Vagina (tissue), 2 donors: ENCODE results near the gene TYSND1. TPM values are rescaled to one million over a fixed set of nuclear protein-coding genes. Genes with fewer than 3 reads are reported as not detected.

ENCODE experiments used
- DNase-seq, 2 donors: peaks; one replicate each; pipeline ENCODE4 v3.0.0-alpha.2; 2017; ENCODE audit errors: extremely low spot score in 2 of 2
- H3K27ac ChIP-seq: fragments of 200-600 bp; sonication (generic); one replicate; pipeline ENCODE4 v1.5.1; 2019
- H3K27me3 ChIP-seq: fragments of 200-600 bp; sonication (generic); one replicate; pipeline ENCODE4 v1.5.1; 2019
- H3K36me3 ChIP-seq, 2 donors: fragments of 200-600 bp; sonication (generic); one replicate each; pipeline ENCODE4 v1.5.1; 2017 to 2019
- H3K4me1 ChIP-seq: fragments of 200-600 bp; sonication (generic); one replicate; pipeline ENCODE4 v1.5.1; 2019
- H3K4me3 ChIP-seq, 2 donors: fragments of 200-600 bp; sonication (generic); 1 replicate in 1 of 2; 2 replicates in 1 of 2; pipeline ENCODE4 v1.5.1; 2016 to 2019
- H3K9me3 ChIP-seq: fragments of 200-600 bp; sonication (generic); one replicate; pipeline ENCODE4 v1.5.1; 2019
- POLR2A ChIP-seq, 2 donors: fragments of 450-650 bp; IDR thresholded peaks; one replicate each; pipeline ENCODE4 v1.6.1; 2017; ENCODE audit warnings: antibody characterized with exemption in 2 of 2, mild to moderate bottlenecking in 2 of 2, moderate library complexity in 2 of 2
- POLR2AphosphoS5 ChIP-seq, 2 donors: sonication (generic); formaldehyde crosslinking; IDR thresholded peaks; one replicate each; pipeline ENCODE4 v1.9.0; 2017; ENCODE audit warnings: antibody characterized with exemption in 2 of 2, mild to moderate bottlenecking in 2 of 2, low read depth in 1 of 2; ENCODE audit not compliant: insufficient read depth in 1 of 2
- intact Hi-C: fragments of 100-400 bp; cut with DNase I; formaldehyde crosslinking; loops from one replicate; pipeline ENCODE4 v1.15.1; 2023
- total RNA-seq: library from RNA; depleted of rRNA; stranded (reverse); fragments of >200 nt; gene quantifications from one replicate; pipeline ENCODE4 v1.2.3, GENCODE V29; 2016
- TF ChIP-seq, protein P1 (sequence below), 3 experiments: fragments of 450-650 bp in 2 of 3; fragments of 200-600 bp in 1 of 3; sonication (generic) in 1 of 3; IDR thresholded peaks; one replicate each; pipeline ENCODE4 v1.5.1; 2017 to 2019; ENCODE audit warnings: antibody characterized with exemption in 3 of 3, mild to moderate bottlenecking in 2 of 3, moderate library complexity in 2 of 3

The TYSND1 gene
- total RNA-seq, 1 donor from 2014 or later, result 15.7 TPM

DNA sequence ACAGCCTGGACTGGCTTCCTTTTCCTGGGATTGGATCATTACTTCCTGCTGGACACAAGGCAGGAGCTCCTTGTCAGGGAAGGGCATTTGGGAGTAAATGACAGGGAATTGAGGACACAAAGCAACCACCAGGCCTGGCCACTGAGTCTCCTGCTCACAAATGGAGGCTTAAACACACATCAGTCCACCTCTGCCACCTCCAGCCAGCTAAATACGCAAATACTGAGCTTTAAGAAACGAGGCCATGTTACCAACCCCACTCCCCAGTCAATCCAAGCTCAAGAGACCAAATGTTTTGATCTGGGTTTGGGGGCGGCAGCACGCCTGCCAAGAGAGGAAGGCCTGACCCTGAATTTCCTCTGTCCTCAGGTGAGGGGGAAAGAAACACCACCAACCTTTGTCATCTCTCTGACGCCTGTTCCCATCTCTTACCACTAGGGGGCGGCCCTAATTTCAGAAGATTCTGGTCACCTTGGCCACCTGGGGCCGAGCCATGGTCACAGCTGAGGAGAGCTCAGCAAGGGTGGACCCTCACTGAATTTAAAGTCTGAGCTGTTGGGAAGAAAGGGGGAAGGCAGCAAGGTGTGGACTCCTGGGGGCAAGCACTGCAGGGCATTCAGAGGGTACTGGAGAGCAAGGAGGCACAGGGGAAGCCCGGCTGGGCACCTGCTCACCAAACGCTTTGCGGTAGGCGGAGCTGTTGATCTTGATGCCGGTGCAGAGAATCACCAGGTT, 30.4 kb downstream of the TYSND1 start:
- Histone ChIP-seq H3K36me3 (peaks cover 0 to 31% of the 10 kb centered on the region in 2 donors), H3K27ac (no peak overlapping the region), H3K9me3 (no peaks in the 10 kb centered on the region), H3K4me3 (no peak overlapping the region), H3K27me3 (no peaks in the 10 kb centered on the region), H3K4me1 (no peaks in the 10 kb centered on the region)
- intact Hi-C loops, result no loop called here
- TF ChIP-seq, protein P1, sequence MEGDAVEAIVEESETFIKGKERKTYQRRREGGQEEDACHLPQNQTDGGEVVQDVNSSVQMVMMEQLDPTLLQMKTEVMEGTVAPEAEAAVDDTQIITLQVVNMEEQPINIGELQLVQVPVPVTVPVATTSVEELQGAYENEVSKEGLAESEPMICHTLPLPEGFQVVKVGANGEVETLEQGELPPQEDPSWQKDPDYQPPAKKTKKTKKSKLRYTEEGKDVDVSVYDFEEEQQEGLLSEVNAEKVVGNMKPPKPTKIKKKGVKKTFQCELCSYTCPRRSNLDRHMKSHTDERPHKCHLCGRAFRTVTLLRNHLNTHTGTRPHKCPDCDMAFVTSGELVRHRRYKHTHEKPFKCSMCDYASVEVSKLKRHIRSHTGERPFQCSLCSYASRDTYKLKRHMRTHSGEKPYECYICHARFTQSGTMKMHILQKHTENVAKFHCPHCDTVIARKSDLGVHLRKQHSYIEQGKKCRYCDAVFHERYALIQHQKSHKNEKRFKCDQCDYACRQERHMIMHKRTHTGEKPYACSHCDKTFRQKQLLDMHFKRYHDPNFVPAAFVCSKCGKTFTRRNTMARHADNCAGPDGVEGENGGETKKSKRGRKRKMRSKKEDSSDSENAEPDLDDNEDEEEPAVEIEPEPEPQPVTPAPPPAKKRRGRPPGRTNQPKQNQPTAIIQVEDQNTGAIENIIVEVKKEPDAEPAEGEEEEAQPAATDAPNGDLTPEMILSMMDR (IDR thresholded peaks at IDR 0.05), result peak; percentile 45 to 74 (median 66)
- no peak for TF ChIP-seq POLR2AphosphoS5 (IDR thresholded peaks at IDR 0.05; ENCODE audit: insufficient read depth in 1 of 2, low read depth in 1 of 2)
- DNase-seq, result no peak

DNA sequence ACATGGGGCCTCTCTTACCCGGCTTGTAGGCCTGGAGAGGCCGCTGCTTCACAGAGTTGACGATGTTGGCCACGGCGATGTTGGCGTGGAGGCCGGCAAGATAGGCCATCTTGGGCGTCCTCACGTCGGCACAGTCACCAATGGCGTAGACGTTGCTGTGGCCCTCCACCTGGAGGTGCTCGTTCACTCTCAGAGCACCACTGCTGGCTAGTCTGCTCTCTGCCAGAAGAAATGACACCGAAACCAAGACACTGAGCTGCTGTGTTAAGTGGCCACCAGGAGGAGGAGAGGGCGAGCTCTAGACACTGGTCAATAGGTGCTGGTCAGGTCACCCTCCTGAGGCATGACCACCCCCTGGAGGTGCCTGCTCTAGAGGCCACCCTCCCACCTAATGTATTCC, 31.6 kb downstream of the TYSND1 start:
- no peaks in the 10 kb centered on the region for H3K4me1 ChIP-seq
- TF ChIP-seq POLR2A (IDR thresholded peaks at IDR 0.05) (no peak), POLR2AphosphoS5 (IDR thresholded peaks at IDR 0.05; ENCODE audit: insufficient read depth in 1 of 2, low read depth in 1 of 2) (no peak)
- TF ChIP-seq, protein P1 (IDR thresholded peaks at IDR 0.05), result no peak
- no peaks in the 10 kb centered on the region for H3K27me3 ChIP-seq
- no peaks in the 10 kb centered on the region for H3K9me3 ChIP-seq
- no peak overlapping the region for H3K4me3 ChIP-seq
- DNase-seq, result no peak
- peaks cover 0 to 27% of the 10 kb centered on the region in 2 donors for H3K36me3 ChIP-seq
- intact Hi-C loops, result no loop called here
- H3K27ac ChIP-seq, result no peak overlapping the region

DNA sequence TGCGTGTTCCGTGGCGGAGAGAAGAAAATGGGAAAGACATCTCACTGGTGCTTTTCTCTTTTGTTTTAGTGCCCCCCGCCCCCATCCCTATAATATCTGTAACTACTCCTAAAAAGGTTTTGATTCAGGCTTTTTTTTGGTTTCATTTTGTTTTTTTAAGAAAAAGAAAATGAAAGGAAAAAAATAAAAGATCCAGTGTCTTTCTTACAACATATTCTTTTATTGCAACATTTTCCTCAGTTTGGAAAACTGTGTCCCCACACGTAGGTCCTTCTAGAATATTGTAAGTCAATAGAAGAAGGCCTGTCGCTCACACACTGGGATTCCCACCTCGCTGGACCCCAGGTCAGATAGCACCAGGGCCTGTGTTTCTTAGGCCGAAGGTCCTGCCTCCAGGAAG, 34.4 kb downstream of the TYSND1 start:
- Histone ChIP-seq H3K27ac (no peak overlapping the region), H3K4me3 (no peak overlapping the region), H3K4me1 (no peaks in the 10 kb centered on the region), H3K27me3 (no peaks in the 10 kb centered on the region), H3K9me3 (no peaks in the 10 kb centered on the region), H3K36me3 (peaks cover 0 to 33% of the 10 kb centered on the region in 2 donors)
- TF ChIP-seq, protein P1 (IDR thresholded peaks at IDR 0.05), result no peak
- TF ChIP-seq POLR2A (IDR thresholded peaks at IDR 0.05) (no peak), POLR2AphosphoS5 (IDR thresholded peaks at IDR 0.05; ENCODE audit: insufficient read depth in 1 of 2, low read depth in 1 of 2) (no peak)
- intact Hi-C loops, result no loop called here
- no peak for DNase-seq

DNA sequence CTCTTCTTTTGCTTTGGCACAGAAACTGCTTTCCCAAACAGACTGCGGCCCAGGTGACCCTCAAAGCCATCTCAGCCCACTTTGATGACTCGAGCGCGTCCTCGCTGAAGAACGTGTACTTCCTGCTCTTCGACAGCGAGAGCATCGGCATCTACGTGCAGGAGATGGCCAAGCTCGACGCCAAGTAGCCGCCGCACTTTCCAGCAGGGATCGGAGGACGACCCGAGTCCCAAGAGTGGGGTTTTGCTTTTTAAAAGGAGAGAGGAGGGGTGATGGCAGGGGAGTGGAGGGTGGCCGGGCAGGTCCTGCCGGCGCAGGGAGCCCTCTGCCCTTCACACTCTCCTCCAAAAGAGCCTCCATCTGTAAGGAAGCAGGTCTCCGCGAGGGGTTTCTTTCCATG, 35.0 kb downstream of the TYSND1 start:
- H3K4me1 ChIP-seq, result no peaks in the 10 kb centered on the region
- H3K27me3 ChIP-seq, result no peaks in the 10 kb centered on the region
- intact Hi-C loops, result no loop called here
- peaks cover 0 to 33% of the 10 kb centered on the region in 2 donors for H3K36me3 ChIP-seq
- no peak for DNase-seq
- no peak overlapping the region for H3K4me3 ChIP-seq
- H3K27ac ChIP-seq, result no peak overlapping the region
- TF ChIP-seq, protein P1 (IDR thresholded peaks at IDR 0.05), result no peak
- TF ChIP-seq POLR2A (IDR thresholded peaks at IDR 0.05) (no peak), POLR2AphosphoS5 (IDR thresholded peaks at IDR 0.05; ENCODE audit: insufficient read depth in 1 of 2, low read depth in 1 of 2) (no peak)
- no peaks in the 10 kb centered on the region for H3K9me3 ChIP-seq

DNA sequence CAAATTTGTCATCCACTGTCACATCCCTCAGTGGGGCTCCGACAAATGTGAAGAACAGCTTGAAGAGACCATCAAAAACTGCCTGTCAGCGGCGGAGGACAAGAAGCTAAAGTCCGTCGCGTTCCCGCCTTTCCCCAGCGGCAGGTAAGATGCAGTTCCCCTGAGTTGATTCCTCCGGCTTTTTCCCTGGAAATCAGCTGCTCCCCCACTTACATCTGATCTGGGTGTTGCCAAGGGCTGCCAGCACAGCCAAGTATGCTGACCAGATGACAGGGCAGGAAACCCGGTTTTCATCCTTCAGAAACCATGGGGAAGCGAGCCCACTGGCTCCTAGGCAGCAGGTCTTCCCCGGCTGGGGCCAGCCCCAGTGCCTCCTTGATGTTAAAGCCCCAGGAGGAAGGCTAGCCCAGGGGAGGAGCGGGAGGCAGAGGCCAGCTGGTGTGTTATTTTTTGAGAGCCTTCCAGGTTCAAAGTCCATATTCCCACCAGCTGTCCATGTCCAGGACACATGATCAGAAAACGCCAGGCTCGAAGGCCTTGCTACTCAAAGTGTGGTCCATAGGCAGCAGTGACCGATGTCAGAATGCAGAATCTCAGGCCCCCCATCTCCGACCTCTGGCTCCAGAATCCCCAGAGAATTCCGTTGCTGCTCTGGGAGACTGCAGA, 37.3 kb downstream of the TYSND1 start:
- no peak for DNase-seq
- no peaks in the 10 kb centered on the region for H3K9me3 ChIP-seq
- intact Hi-C loops, result no loop called here
- H3K27ac ChIP-seq, result no peak overlapping the region
- no peaks in the 10 kb centered on the region for H3K27me3 ChIP-seq
- no peaks in the 10 kb centered on the region for H3K4me1 ChIP-seq
- H3K4me3 ChIP-seq, result no peak overlapping the region
- TF ChIP-seq, protein P1 (IDR thresholded peaks at IDR 0.05), result no peak
- TF ChIP-seq POLR2AphosphoS5 (IDR thresholded peaks at IDR 0.05; ENCODE audit: insufficient read depth in 1 of 2, low read depth in 1 of 2) (no peak), POLR2A (IDR thresholded peaks at IDR 0.05) (no peak)
- peaks cover 0 to 31% of the 10 kb centered on the region in 2 donors for H3K36me3 ChIP-seq
